Measurements from ENCODE around the gene MYLIP.

- no peak for TF ChIP-seq CTCF (conservative IDR thresholded peaks at IDR 0.05; ENCODE audit: low read length)
- TF ChIP-seq EZH2phosphoT487 (IDR thresholded peaks at IDR 0.05; ENCODE audit: borderline replicate concordance) = no peak
Measured at GRCh38 chr6:16145038-16145437, 16.2 kb downstream of the MYLIP start.

All from Loucy (cell line).